Measurements from ENCODE around the gene MED13L.

MED13L gene

GRCh38 chr12:116174904-116175303 is 102.6 kb downstream of the MED13L start:
- DNase-seq: no peak

GRCh38 chr12:116174006-116174405 is 103.5 kb downstream of the MED13L start:
- no peak for DNase-seq

GRCh38 chr12:116172224-116172849 is 105.2 kb downstream of the MED13L start:
- DNase-seq: no peak

- DNase-seq: no peak
Observed at GRCh38 chr12:116171549-116171948, 105.9 kb downstream of the MED13L start.

GRCh38 chr12:116169071-116169470 is 108.4 kb downstream of the MED13L start:
- DNase-seq: no peak

- no peak for DNase-seq
Observed at GRCh38 chr12:116166306-116166705, 111.2 kb downstream of the MED13L start.

GRCh38 chr12:116165036-116165425 is 112.5 kb downstream of the MED13L start:
- no peak for DNase-seq

- DNase-seq: peak; percentile 54
Observed at GRCh38 chr12:116164250-116165035, 113.0 kb downstream of the MED13L start.

GRCh38 chr12:116162071-116162470 is 115.4 kb downstream of the MED13L start:
- DNase-seq: no peak

- DNase-seq: no peak
Observed at GRCh38 chr12:116161588-116161987, 115.9 kb downstream of the MED13L start.

GRCh38 chr12:116160883-116161458 is 116.5 kb downstream of the MED13L start:
- DNase-seq: no peak

GRCh38 chr12:116160231-116160630 is 117.3 kb downstream of the MED13L start:
- no peak for DNase-seq

GRCh38 chr12:116159593-116160200 is 117.8 kb downstream of the MED13L start:
- DNase-seq: no peak

- DNase-seq: no peak
Observed at GRCh38 chr12:116159175-116159574, 118.3 kb downstream of the MED13L start.

GRCh38 chr12:116157845-116158267 is 119.6 kb downstream of the MED13L start:
- DNase-seq: no peak

- no peak for DNase-seq
Observed at GRCh38 chr12:116156614-116157013, 120.9 kb downstream of the MED13L start.

GRCh38 chr12:116155383-116155782 is 122.1 kb downstream of the MED13L start:
- no peak for DNase-seq

- no peak for DNase-seq
Observed at GRCh38 chr12:116153983-116154382, 123.5 kb downstream of the MED13L start.

- DNase-seq: no peak
Observed at GRCh38 chr12:116153113-116153512, 124.4 kb downstream of the MED13L start.

GRCh38 chr12:116152268-116152667 is 125.2 kb downstream of the MED13L start:
- no peak for DNase-seq

- DNase-seq: no peak
Observed at GRCh38 chr12:116150452-116150851, 127.0 kb downstream of the MED13L start.

GRCh38 chr12:116150001-116150400 is 127.5 kb downstream of the MED13L start:
- DNase-seq: no peak

GRCh38 chr12:116148844-116149243 is 128.6 kb downstream of the MED13L start:
- no peak for DNase-seq

- DNase-seq: no peak
Observed at GRCh38 chr12:116146386-116146785, 131.1 kb downstream of the MED13L start.

Measured in NCI-H524 treated with DMSO at 0.1 percent for 48 hours (cell line).